ENCODE data around the gene CHD9NB. TPM values are rescaled to one million over a fixed set of nuclear protein-coding genes. Genes with fewer than 3 reads are reported as not detected.

Gene CHD9NB
- total RNA-seq, 4 donors from 2014 or later: 0.19 to 1.2 (median 0.42) TPM

DNA sequence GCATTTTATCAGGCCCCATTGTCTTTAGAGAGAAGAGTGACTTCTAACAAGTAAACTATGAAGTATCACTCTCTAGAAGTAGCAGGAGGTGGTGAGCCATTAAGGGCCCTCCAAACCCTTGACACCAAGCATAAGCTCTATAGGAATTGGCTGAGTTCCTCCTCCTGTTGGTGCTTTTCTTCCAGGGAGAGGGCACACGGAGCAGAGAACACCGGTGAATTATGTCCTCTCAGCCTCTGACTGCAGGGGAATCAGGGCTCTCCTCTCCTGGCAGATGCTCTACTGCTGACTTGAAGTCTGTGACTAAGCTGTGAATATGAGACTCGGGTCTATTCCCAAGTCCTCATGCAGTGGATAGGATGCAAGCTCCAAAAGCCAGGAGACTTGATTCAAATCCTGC is 34.4 kb upstream of the CHD9NB start:
- no peaks in the 10 kb centered on the region for H3K9me3 ChIP-seq
- no peaks in the 10 kb centered on the region for H3K27me3 ChIP-seq
- TF ChIP-seq EP300 (IDR thresholded peaks at IDR 0.05): no peak
- no peak for TF ChIP-seq POLR2AphosphoS5 (IDR thresholded peaks at IDR 0.05)
- no peak for TF ChIP-seq POLR2A (IDR thresholded peaks at IDR 0.05; ENCODE audit: low read depth)
- TF ChIP-seq, protein P1, sequence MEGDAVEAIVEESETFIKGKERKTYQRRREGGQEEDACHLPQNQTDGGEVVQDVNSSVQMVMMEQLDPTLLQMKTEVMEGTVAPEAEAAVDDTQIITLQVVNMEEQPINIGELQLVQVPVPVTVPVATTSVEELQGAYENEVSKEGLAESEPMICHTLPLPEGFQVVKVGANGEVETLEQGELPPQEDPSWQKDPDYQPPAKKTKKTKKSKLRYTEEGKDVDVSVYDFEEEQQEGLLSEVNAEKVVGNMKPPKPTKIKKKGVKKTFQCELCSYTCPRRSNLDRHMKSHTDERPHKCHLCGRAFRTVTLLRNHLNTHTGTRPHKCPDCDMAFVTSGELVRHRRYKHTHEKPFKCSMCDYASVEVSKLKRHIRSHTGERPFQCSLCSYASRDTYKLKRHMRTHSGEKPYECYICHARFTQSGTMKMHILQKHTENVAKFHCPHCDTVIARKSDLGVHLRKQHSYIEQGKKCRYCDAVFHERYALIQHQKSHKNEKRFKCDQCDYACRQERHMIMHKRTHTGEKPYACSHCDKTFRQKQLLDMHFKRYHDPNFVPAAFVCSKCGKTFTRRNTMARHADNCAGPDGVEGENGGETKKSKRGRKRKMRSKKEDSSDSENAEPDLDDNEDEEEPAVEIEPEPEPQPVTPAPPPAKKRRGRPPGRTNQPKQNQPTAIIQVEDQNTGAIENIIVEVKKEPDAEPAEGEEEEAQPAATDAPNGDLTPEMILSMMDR (IDR thresholded peaks at IDR 0.05): no peak
- H3K27ac ChIP-seq (replicated peaks in 1 of 4): peak overlapping the region in 2 of 4 donors; percentile 5 to 69
- intact Hi-C loops (cut with DNase I): no loop called here
- H3K36me3 ChIP-seq: no peaks in the 10 kb centered on the region
- WGBS: 70% methylated on average over 3 of the region's 3 CpGs
- no peak for DNase-seq (ENCODE audit: extremely low spot score)
- peaks cover 73 to 85% (median 78%) of the 10 kb centered on the region in 4 donors for H3K4me1 ChIP-seq
- no peak overlapping the region for H3K4me3 ChIP-seq

DNA sequence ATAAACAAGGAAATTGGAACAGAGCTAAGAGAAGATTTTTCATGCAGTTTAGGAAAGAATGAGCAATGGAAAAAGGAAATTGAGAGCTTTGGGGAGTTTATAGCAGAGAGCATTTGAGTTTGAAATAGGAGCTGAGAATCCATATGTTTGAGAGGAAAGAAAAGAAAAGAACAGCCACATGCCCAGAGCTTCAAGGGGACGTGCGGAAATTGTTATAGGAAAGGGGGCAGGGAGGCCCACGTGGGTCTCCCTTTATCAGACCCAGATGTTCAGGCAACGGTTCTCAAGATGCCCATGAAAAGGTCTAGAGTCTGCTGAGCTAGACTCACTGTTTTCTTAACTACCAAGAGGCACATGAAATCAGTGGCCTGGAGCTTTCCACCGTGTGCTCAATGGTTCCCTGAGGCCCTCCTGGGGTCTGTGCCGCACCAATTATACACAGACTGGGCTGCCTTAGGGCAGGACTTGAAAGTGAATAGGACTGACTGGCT is 33.3 kb upstream of the CHD9NB start:
- no peak for TF ChIP-seq EP300 (IDR thresholded peaks at IDR 0.05)
- TF ChIP-seq, protein P1 (IDR thresholded peaks at IDR 0.05): no peak
- no peak for TF ChIP-seq POLR2A (IDR thresholded peaks at IDR 0.05; ENCODE audit: low read depth)
- no peak for TF ChIP-seq POLR2AphosphoS5 (IDR thresholded peaks at IDR 0.05)
- no peaks in the 10 kb centered on the region for H3K27me3 ChIP-seq
- DNase-seq (ENCODE audit: extremely low spot score): no peak
- H3K36me3 ChIP-seq: no peaks in the 10 kb centered on the region
- intact Hi-C loops (cut with DNase I): no loop called here
- H3K27ac ChIP-seq (replicated peaks in 1 of 4): peak overlapping the region; percentile 47 to 77 (median 73)
- 72% methylated on average over 5 of the region's 6 CpGs for WGBS
- peaks cover 70 to 84% (median 74%) of the 10 kb centered on the region in 4 donors for H3K4me1 ChIP-seq
- H3K9me3 ChIP-seq: no peaks in the 10 kb centered on the region
- no peak overlapping the region for H3K4me3 ChIP-seq

DNA sequence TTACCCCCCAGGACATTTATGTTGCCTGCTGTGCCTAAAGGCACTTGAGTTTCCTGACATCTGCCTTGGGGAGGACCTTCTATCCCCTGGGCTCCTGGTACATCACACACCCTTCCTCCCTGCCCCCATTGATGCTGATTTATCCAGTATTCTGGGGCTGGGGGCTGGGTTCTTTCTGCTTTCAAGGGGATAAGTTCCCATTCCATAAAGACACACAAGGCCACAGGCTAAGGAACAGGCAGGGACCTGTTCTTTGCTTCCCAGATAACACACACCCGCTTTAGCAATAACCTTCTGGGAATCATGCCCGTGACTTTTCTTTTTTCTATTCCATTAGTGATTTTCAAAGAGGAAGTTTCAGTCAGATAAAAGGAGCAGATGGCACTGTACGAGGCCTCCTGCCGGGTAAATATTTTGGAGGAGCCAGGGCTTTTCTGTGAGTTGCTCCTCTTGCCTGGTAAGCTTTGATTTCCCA is 32.7 kb upstream of the CHD9NB start:
- intact Hi-C loops (cut with DNase I): no loop called here
- Histone ChIP-seq H3K9me3 (no peaks in the 10 kb centered on the region), H3K27ac (replicated peaks in 1 of 4) (peak overlapping the region; percentile 47 to 77 (median 73)), H3K4me3 (no peak overlapping the region), H3K27me3 (no peaks in the 10 kb centered on the region), H3K4me1 (peaks cover 68 to 85% (median 74%) of the 10 kb centered on the region in 4 donors), H3K36me3 (no peaks in the 10 kb centered on the region)
- TF ChIP-seq POLR2A (IDR thresholded peaks at IDR 0.05; ENCODE audit: low read depth) (no peak), POLR2AphosphoS5 (IDR thresholded peaks at IDR 0.05) (no peak), EP300 (IDR thresholded peaks at IDR 0.05) (no peak)
- TF ChIP-seq, protein P1 (IDR thresholded peaks at IDR 0.05): no peak
- 41% methylated on average over 4 of the region's 4 CpGs for WGBS
- DNase-seq (ENCODE audit: extremely low spot score): no peak

DNA sequence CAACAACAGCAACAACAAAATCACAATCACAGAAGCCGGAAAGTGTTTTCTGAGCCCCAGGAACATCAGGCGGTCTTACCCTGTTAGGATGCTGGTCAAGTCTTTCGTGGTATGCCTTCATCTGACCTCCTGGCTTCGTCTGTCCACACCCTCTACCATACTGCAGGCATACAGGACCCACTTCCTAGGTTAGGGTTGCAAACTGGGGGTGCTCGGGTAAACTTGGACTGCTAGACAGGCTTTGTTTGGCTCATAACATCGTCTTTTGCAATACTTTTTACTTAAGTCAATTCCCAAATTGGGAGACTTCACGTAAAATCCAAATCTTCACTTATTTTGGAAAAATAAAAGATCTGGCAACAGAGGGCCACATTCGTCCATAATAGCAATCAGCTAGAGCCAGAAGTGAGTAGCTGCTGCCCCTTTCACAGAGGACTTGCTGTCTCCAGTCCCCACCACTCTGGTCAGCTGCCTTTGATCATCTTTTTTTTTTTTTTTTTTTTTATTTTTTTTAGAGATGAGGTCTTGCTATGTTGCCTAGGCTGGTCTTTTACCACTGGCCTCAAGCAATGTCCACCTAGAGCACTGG is 32.1 kb upstream of the CHD9NB start:
- Histone ChIP-seq H3K36me3 (no peaks in the 10 kb centered on the region), H3K4me1 (peaks cover 68 to 85% (median 74%) of the 10 kb centered on the region in 4 donors), H3K27me3 (no peaks in the 10 kb centered on the region), H3K9me3 (no peaks in the 10 kb centered on the region), H3K4me3 (no peak overlapping the region), H3K27ac (replicated peaks in 1 of 4) (peak overlapping the region; percentile 47 to 77 (median 73))
- no peak for TF ChIP-seq EP300 (IDR thresholded peaks at IDR 0.05)
- TF ChIP-seq POLR2AphosphoS5 (IDR thresholded peaks at IDR 0.05): no peak
- TF ChIP-seq, protein P1 (IDR thresholded peaks at IDR 0.05): no peak
- no peak for TF ChIP-seq POLR2A (IDR thresholded peaks at IDR 0.05; ENCODE audit: low read depth)
- intact Hi-C loops (cut with DNase I): no loop called here
- 81% methylated on average over 8 of the region's 8 CpGs for WGBS
- no peak for DNase-seq (ENCODE audit: extremely low spot score)

Data from esophagus muscularis mucosa (tissue), 4 donors.